ENCODE measurements around the gene SLC7A10. TPM values are rescaled to one million over a fixed set of nuclear protein-coding genes. Genes with fewer than 3 reads are reported as not detected.
"Not testable (repeated sequence)": the region's sequence is repeated elsewhere in the genome, so short reads cannot be mapped to it uniquely, and the experiment has no call there.

The SLC7A10 gene
- total RNA-seq, 2 experiments from 2014 or later = not detected

DNA sequence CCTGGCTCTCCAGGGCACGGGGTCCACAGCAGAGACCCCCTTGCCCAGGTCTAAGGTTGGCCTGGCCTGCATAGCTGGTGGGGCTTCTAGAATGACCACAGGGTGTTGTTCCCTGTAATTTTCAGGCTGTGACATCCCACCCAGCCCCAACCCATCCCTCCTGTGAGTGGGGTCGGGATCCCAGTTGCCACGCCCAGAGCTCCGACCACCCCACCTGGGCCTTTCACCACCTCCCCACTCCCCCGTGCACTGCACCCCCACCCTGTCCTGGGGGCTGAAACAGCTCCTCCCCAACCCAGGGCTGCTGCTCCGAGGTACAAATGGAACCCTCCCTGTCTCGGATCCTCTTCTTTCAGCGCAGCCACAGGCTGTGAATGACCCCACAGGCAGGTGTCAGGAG, 8.4 kb upstream of the SLC7A10 start:
- Mint-ChIP-seq H3K4me1 (peaks cover 7% of the 10 kb centered on the region), H3K9me3 (ENCODE audit: low read depth) (no peaks in the 10 kb centered on the region), H3K4me3 (no peak overlapping the region), H3K27ac (no peak overlapping the region), H3K27me3 (peaks cover 10% of the 10 kb centered on the region), H3K36me3 (ENCODE audit: low read depth) (no peaks in the 10 kb centered on the region)
- ChIA-PET POLR2A (no interaction called here), CTCF (interaction anchor here (1.1 kb wide), 1 partner anchor 108 kb away, joined by 3 read pairs; no protein-coding TSS in a partner anchor)
- no peak for DNase-seq
- intact Hi-C loops (cut with DNase I, micrococcal nuclease) = loop anchor here (2.0 kb wide), 2 partner anchors 47 to 69 kb away; partner anchors contain the start of gene CEBPA (in 1 of the 2)
- ATAC-seq = no peak

GRCh38 chr19:33233056-33233873, 7.6 kb upstream of the SLC7A10 start:
- Mint-ChIP-seq H3K9me3 (ENCODE audit: low read depth) (peaks cover 6% of the 10 kb centered on the region), H3K4me1 (peaks cover 7% of the 10 kb centered on the region), H3K27me3 (peaks cover 16% of the 10 kb centered on the region), H3K36me3 (ENCODE audit: low read depth) (peaks cover 3% of the 10 kb centered on the region), H3K27ac (no peak overlapping the region), H3K4me3 (no peak overlapping the region)
- ChIA-PET CTCF (no interaction called here), POLR2A (no interaction called here)
- intact Hi-C loops (cut with DNase I, micrococcal nuclease) = no loop called here
- ATAC-seq (no peak), DNase-seq (no peak)

GRCh38 chr19:33232656-33233055, 7.0 kb upstream of the SLC7A10 start:
- DNase-seq = no peak
- Mint-ChIP-seq H3K4me1 (peaks cover 7% of the 10 kb centered on the region), H3K27ac (no peak overlapping the region), H3K27me3 (peaks cover 20% of the 10 kb centered on the region), H3K4me3 (no peak overlapping the region), H3K36me3 (ENCODE audit: low read depth) (peaks cover 5% of the 10 kb centered on the region), H3K9me3 (ENCODE audit: low read depth) (peaks cover 11% of the 10 kb centered on the region)
- no peak for ATAC-seq
- intact Hi-C loops (cut with DNase I, micrococcal nuclease) = no loop called here
- POLR2A ChIA-PET = no interaction called here
- CTCF ChIA-PET = no interaction called here

DNA sequence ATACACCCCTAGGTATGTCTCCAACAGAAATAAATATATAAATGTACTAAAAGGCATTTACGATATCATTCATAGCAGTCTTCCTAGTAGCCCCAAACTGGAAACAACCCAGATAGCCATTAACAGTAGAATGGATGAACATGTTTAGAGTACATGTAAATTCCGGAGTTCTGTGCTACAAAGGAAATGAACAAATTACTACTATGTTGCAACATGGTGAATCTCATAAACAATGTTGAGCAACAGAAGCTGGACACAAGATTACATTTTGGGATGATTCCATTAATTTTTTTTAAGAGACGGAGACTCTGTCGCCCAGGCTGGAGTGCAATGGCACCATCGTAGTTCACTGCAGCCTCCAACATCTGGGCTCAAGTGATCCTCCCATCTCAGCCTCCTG, 5.9 kb upstream of the SLC7A10 start:
- Mint-ChIP-seq H3K4me3 (no peak overlapping the region), H3K9me3 (ENCODE audit: low read depth) (peaks cover 14% of the 10 kb centered on the region), H3K36me3 (ENCODE audit: low read depth) (peaks cover 6% of the 10 kb centered on the region), H3K27me3 (peaks cover 27% of the 10 kb centered on the region), H3K27ac (no peak overlapping the region), H3K4me1 (peaks cover 9% of the 10 kb centered on the region)
- DNase-seq (no peak), ATAC-seq (no peak)
- intact Hi-C loops (cut with DNase I, micrococcal nuclease) = no loop called here
- ChIA-PET CTCF (interaction anchor here (0.6 to 0.9 kb wide), 2 partner anchors 40 to 54 kb away, joined by 3 read pairs; no protein-coding TSS in a partner anchor), POLR2A (no interaction called here)

DNA sequence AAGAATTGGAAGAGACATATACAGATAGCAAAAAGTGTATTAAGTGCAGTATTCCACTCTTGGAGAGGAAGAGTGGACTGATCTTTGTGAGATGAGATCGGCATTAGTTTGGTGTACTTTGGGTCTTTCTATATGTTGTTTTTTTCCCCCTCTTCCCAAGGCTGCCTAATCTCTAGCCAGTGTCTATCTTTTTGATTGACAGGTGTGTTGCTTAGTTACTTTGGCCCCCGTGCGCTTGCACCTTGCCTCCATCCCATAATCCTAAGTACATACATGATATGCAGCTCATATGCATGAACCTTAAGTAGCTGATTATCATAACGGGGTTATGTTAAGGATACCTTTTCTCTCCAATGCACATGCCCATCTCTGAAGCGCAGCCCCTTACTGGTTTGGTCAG, 4.3 kb upstream of the SLC7A10 start:
- DNase-seq = no peak
- Mint-ChIP-seq H3K4me1 (peaks cover 10% of the 10 kb centered on the region), H3K9me3 (ENCODE audit: low read depth) (peaks cover 14% of the 10 kb centered on the region), H3K27me3 (peaks cover 36% of the 10 kb centered on the region), H3K36me3 (ENCODE audit: low read depth) (peaks cover 6% of the 10 kb centered on the region), H3K27ac (no peak overlapping the region), H3K4me3 (no peak overlapping the region)
- ChIA-PET POLR2A (no interaction called here), CTCF (no interaction called here)
- no peak for ATAC-seq
- intact Hi-C loops (cut with DNase I, micrococcal nuclease) = no loop called here

DNA sequence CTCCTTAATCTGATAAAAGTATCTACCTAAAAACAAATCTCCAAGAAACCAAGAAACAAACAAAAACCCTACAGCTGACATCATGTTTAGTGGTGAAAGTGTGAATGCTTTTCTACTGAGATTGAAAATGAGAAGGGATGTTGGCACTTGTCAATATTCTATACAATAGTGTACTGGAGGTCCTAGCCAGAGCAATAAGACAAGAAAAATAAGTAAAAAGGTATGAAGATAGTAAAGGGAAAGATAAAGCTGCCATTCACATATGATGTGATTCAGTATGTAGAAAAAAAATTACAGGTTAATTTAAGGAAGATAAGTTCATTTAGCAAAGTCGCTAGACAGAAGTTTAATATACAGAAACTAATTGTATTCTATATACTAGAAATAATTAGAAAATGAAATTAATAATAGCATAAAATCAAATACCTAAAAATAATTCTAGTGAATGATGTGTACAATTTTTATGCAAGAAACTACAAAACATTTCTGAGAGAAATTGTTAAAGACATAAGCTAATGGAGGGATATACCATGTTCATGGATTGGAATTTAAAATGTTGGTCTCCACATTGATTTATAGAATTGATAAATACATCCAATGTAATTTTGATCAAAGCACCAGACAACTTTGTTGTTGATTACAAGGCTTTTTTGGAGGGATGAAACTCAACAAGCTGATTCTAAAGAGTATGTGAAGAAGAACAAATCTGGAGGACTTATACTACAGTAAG, 2.4 kb upstream of the SLC7A10 start:
- no peak for DNase-seq
- CTCF ChIA-PET = interaction anchor here (0.9 to 1.9 kb wide), 3 partner anchors 10 to 177 kb away, joined by 3 to 5 read pairs (median 3); no protein-coding TSS in a partner anchor
- Mint-ChIP-seq H3K36me3 (ENCODE audit: low read depth) (peaks cover 6% of the 10 kb centered on the region), H3K9me3 (ENCODE audit: low read depth) (peaks cover 14% of the 10 kb centered on the region), H3K4me3 (no peak overlapping the region), H3K27me3 (peaks cover 45% of the 10 kb centered on the region), H3K4me1 (peaks cover 11% of the 10 kb centered on the region), H3K27ac (no peak overlapping the region)
- POLR2A ChIA-PET = interaction anchor here (0.6 kb wide), 1 partner anchor 158 kb away, joined by 3 read pairs; no protein-coding TSS in a partner anchor
- no peak for ATAC-seq
- intact Hi-C loops (cut with DNase I, micrococcal nuclease) = no loop called here

GRCh38 chr19:33227242-33227650, 1.6 kb upstream of the SLC7A10 start:
- intact Hi-C loops (cut with DNase I, micrococcal nuclease) = no loop called here
- Mint-ChIP-seq H3K27ac (no peak overlapping the region), H3K27me3 (peaks cover 51% of the 10 kb centered on the region), H3K4me3 (peak overlapping the region; percentile 40), H3K9me3 (ENCODE audit: low read depth) (peaks cover 14% of the 10 kb centered on the region), H3K36me3 (ENCODE audit: low read depth) (peaks cover 6% of the 10 kb centered on the region), H3K4me1 (peaks cover 11% of the 10 kb centered on the region)
- ATAC-seq (no peak), DNase-seq (no peak)
- CTCF ChIA-PET = interaction anchor here (0.9 to 1.9 kb wide), 3 partner anchors 11 to 178 kb away, joined by 3 to 5 read pairs (median 3); no protein-coding TSS in a partner anchor
- POLR2A ChIA-PET = no interaction called here

DNA sequence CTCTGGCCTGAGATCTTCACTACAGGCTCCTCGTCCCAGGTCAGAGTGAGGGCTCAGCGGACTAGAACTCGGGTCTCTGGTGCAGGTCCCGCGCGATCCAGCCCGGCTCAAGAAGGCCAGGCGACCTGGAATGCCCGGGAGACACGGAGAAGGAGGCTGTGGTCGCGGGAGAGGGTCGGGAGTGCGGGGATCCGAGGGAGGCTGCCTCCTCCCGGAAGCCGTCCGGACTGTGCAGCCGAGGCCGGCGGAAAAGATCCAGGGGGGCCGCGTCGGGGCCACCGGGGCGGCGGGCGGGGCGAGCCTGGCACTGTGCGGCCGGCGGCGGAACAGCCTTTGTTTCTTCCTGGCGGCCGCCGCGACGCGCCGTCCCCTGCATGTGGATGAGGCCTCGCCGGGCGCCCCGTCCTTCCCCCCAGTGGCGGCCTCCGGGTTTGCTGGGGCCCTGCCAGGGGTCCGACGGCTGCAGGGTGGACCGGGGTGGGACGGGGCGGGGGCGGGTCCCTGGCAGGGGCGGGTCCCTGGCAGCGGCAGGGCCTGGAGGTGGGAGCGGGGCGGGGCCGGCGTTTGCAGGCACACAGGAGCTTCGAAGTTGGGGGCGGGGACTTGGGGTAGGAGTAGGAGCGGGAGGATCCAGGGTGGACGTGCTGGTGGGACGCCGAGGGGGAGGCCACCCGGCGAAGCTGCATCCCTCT, 1.0 kb upstream of the SLC7A10 start:
- peaks cover 51% of the 10 kb centered on the region for H3K27me3 Mint-ChIP-seq
- ChIA-PET POLR2A (no interaction called here), CTCF (interaction anchor here (1.5 to 1.9 kb wide), 3 partner anchors 12 to 178 kb away, joined by 3 to 5 read pairs (median 5); no protein-coding TSS in a partner anchor)
- H3K36me3 Mint-ChIP-seq (ENCODE audit: low read depth) = peaks cover 6% of the 10 kb centered on the region
- peak; percentile 31 for DNase-seq
- H3K4me3 Mint-ChIP-seq = peak overlapping the region; percentile 45
- no peak overlapping the region for H3K27ac Mint-ChIP-seq
- intact Hi-C loops (cut with DNase I, micrococcal nuclease) = no loop called here
- peaks cover 11% of the 10 kb centered on the region for H3K4me1 Mint-ChIP-seq
- ATAC-seq = peak; percentile 42
- peaks cover 14% of the 10 kb centered on the region for H3K9me3 Mint-ChIP-seq (ENCODE audit: low read depth)

- H3K9me3 Mint-ChIP-seq (ENCODE audit: low read depth) = peaks cover 14% of the 10 kb centered on the region
Measured at GRCh38 chr19:33224694-33225457, 774 bp downstream of the SLC7A10 start.

GRCh38 chr19:33222255-33222654, 3.4 kb downstream of the SLC7A10 start:
- H3K4me1 Mint-ChIP-seq = peaks cover 11% of the 10 kb centered on the region
- intact Hi-C loops (cut with DNase I, micrococcal nuclease); H3K36me3 Mint-ChIP-seq (ENCODE audit: low read depth); H3K9me3 Mint-ChIP-seq (ENCODE audit: low read depth); ATAC-seq; POLR2A ChIA-PET; DNase-seq; CTCF ChIA-PET; H3K27ac Mint-ChIP-seq; H3K4me3 Mint-ChIP-seq: not testable (repeated sequence)
- peaks cover 32% of the 10 kb centered on the region for H3K27me3 Mint-ChIP-seq

More at GRCh38 chr19:33224694-33225457, 774 bp downstream of the SLC7A10 start:
- ATAC-seq (no peak), DNase-seq (no peak)
- ChIA-PET POLR2A (no interaction called here), CTCF (interaction anchor here (0.7 to 1.5 kb wide), 6 partner anchors 10 to 396 kb away, joined by 3 to 5 read pairs (median 4); no protein-coding TSS in a partner anchor)
- intact Hi-C loops (cut with DNase I, micrococcal nuclease) = no loop called here
- H3K36me3 Mint-ChIP-seq (ENCODE audit: low read depth) = peaks cover 6% of the 10 kb centered on the region
- H3K4me1 Mint-ChIP-seq = peaks cover 11% of the 10 kb centered on the region
- no peak overlapping the region for H3K4me3 Mint-ChIP-seq
- H3K27me3 Mint-ChIP-seq = peaks cover 48% of the 10 kb centered on the region
- H3K27ac Mint-ChIP-seq = no peak overlapping the region

DNA sequence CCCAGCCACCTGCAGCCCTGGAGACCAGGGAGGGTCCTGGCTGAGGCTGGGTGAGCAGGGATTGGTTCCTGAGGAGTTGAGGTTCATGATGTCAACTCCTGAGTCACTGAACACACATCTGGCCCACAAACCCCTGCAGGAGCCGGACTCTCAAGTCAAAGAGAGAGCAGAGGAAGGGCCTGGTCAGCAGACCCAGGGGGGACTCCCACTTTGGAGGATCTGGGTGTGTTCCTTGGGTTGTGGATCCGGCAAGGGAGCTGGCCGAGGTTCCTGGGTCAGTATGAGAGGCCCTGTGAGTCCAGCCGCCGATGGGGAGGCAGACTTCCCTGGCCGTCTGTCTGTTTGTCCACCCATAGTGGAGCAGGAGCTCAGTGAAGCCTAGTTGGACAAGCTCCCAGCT, 4.0 kb downstream of the SLC7A10 start:
- H3K4me1 Mint-ChIP-seq = peaks cover 9% of the 10 kb centered on the region
- H3K27me3 Mint-ChIP-seq = peaks cover 28% of the 10 kb centered on the region
- ATAC-seq = no peak
- H3K9me3 Mint-ChIP-seq (ENCODE audit: low read depth) = no peaks in the 10 kb centered on the region
- H3K27ac Mint-ChIP-seq = no peak overlapping the region
- ChIA-PET POLR2A (no interaction called here), CTCF (no interaction called here)
- intact Hi-C loops (cut with DNase I, micrococcal nuclease) = no loop called here
- no peaks in the 10 kb centered on the region for H3K36me3 Mint-ChIP-seq (ENCODE audit: low read depth)
- H3K4me3 Mint-ChIP-seq = no peak overlapping the region
- DNase-seq = no peak

All from activated CD4-positive, alpha-beta T cell treated with anti-CD3 and anti-CD28 coated beads for 36 hours (primary cell).